ENCODE data around the gene COMMD8.
"Not testable (repeated sequence)": the region's sequence is repeated elsewhere in the genome, so short reads cannot be mapped to it uniquely, and the experiment has no call there.

The COMMD8 gene

GRCh38 chr4:47498899-47499298 is 35.4 kb upstream of the COMMD8 start:
- TF ChIP-seq CTCF (IDR thresholded peaks at IDR 0.05; ENCODE audit: low read depth, low read length, missing control alignments): no peak
- no peak overlapping the region for H3K4me3 ChIP-seq (ENCODE audit: low read depth, low read length)
- in situ Hi-C loops (cut with HindIII; ENCODE audit: low sequenced_read_pairs): no loop called here
- no peak for DNase-seq (ENCODE audit: low read depth)

GRCh38 chr4:47494124-47494430 is 30.6 kb upstream of the COMMD8 start:
- DNase-seq (ENCODE audit: low read depth): no peak
- no peak overlapping the region for H3K4me3 ChIP-seq (ENCODE audit: low read depth, low read length)
- no peak for TF ChIP-seq CTCF (IDR thresholded peaks at IDR 0.05; ENCODE audit: low read depth, low read length, missing control alignments)
- in situ Hi-C loops (cut with HindIII; ENCODE audit: low sequenced_read_pairs): no loop called here

- no peak overlapping the region for H3K4me3 ChIP-seq (ENCODE audit: low read depth, low read length)
- DNase-seq (ENCODE audit: low read depth): no peak
- in situ Hi-C loops (cut with HindIII; ENCODE audit: low sequenced_read_pairs): no loop called here
- TF ChIP-seq CTCF (IDR thresholded peaks at IDR 0.05; ENCODE audit: low read depth, low read length, missing control alignments): no peak
Observed at GRCh38 chr4:47493238-47494123, 30.0 kb upstream of the COMMD8 start.

- in situ Hi-C loops (cut with HindIII; ENCODE audit: low sequenced_read_pairs): no loop called here
- TF ChIP-seq CTCF (IDR thresholded peaks at IDR 0.05; ENCODE audit: low read depth, low read length, missing control alignments): peak; percentile 46
- DNase-seq (ENCODE audit: low read depth): no peak
- H3K4me3 ChIP-seq (ENCODE audit: low read depth, low read length): no peak overlapping the region
Observed at GRCh38 chr4:47490550-47490949, 27.0 kb upstream of the COMMD8 start.

GRCh38 chr4:47488706-47489105 is 25.2 kb upstream of the COMMD8 start:
- DNase-seq (ENCODE audit: low read depth): no peak
- TF ChIP-seq CTCF (IDR thresholded peaks at IDR 0.05; ENCODE audit: low read depth, low read length, missing control alignments): no peak
- H3K4me3 ChIP-seq (ENCODE audit: low read depth, low read length): no peak overlapping the region
- in situ Hi-C loops (cut with HindIII; ENCODE audit: low sequenced_read_pairs): no loop called here

- H3K4me3 ChIP-seq (ENCODE audit: low read depth, low read length): peak overlapping the region; percentile 71
- DNase-seq (ENCODE audit: low read depth); in situ Hi-C loops (cut with HindIII; ENCODE audit: low sequenced_read_pairs): not testable (repeated sequence)
Observed at GRCh38 chr4:47486727-47487126, 23.2 kb upstream of the COMMD8 start.

GRCh38 chr4:47486231-47486673 is 22.8 kb upstream of the COMMD8 start:
- DNase-seq (ENCODE audit: low read depth): no peak
- H3K4me3 ChIP-seq (ENCODE audit: low read depth, low read length): peak overlapping the region; percentile 71
- TF ChIP-seq CTCF (IDR thresholded peaks at IDR 0.05; ENCODE audit: low read depth, low read length, missing control alignments): no peak
- in situ Hi-C loops (cut with HindIII; ENCODE audit: low sequenced_read_pairs): no loop called here
